Stomach smooth muscle (tissue), 2 donors: ENCODE measurements around the gene CRACDL.

ENCODE experiments used
- H3K27ac ChIP-seq: one replicate; pipeline ENCODE4 v1.7.0; 2013; ENCODE audit warnings: mild to moderate bottlenecking, low read length, inconsistent platforms
- H3K27me3 ChIP-seq, 2 donors: one replicate each; pipeline ENCODE4 v1.7.0; 2013; ENCODE audit warnings: low read length in 2 of 2; ENCODE audit not compliant: insufficient read depth in 2 of 2, control insufficient read depth in 1 of 2
- H3K36me3 ChIP-seq, 2 donors: one replicate each; pipeline ENCODE4 v1.7.0; 2013; ENCODE audit warnings: low read length in 2 of 2; ENCODE audit not compliant: control insufficient read depth in 2 of 2, insufficient read depth in 2 of 2
- H3K4me1 ChIP-seq: one replicate; pipeline ENCODE4 v1.7.0; 2013; ENCODE audit warnings: low read length; ENCODE audit not compliant: control insufficient read depth, insufficient read depth
- H3K4me3 ChIP-seq, 2 donors: one replicate each; pipeline ENCODE4 v1.7.0; 2013; ENCODE audit warnings: low read length in 2 of 2
- H3K9ac ChIP-seq, 2 donors: one replicate each; pipeline ENCODE4 v1.7.0; 2013; ENCODE audit warnings: low read length in 2 of 2, mild to moderate bottlenecking in 1 of 2
- H3K9me3 ChIP-seq, 2 donors: one replicate each; pipeline ENCODE4 v1.7.0; 2013; ENCODE audit warnings: low read length in 2 of 2; ENCODE audit not compliant: control insufficient read depth in 2 of 2
- donor health status: healthy.
- donor health status: Pancreatic carcinoma.

CRACDL gene

GRCh38 chr2:98800330-98801064 is 135.5 kb downstream of the CRACDL start:
- no peaks in the 10 kb centered on the region for H3K36me3 ChIP-seq
- no peaks in the 10 kb centered on the region for H3K27me3 ChIP-seq
- H3K4me1 ChIP-seq, result peaks cover 2% of the 10 kb centered on the region
- H3K9me3 ChIP-seq, result no peaks in the 10 kb centered on the region
- H3K9ac ChIP-seq, result no peak overlapping the region
- H3K4me3 ChIP-seq, result no peak overlapping the region
- H3K27ac ChIP-seq, result no peak overlapping the region

- no peaks in the 10 kb centered on the region for H3K27me3 ChIP-seq
- H3K36me3 ChIP-seq, result no peaks in the 10 kb centered on the region
- H3K9ac ChIP-seq, result no peak overlapping the region
- no peak overlapping the region for H3K27ac ChIP-seq
- no peak overlapping the region for H3K4me3 ChIP-seq
- no peaks in the 10 kb centered on the region for H3K4me1 ChIP-seq
- no peaks in the 10 kb centered on the region for H3K9me3 ChIP-seq
Observed at GRCh38 chr2:98799375-98800329, 136.4 kb downstream of the CRACDL start.

DNA sequence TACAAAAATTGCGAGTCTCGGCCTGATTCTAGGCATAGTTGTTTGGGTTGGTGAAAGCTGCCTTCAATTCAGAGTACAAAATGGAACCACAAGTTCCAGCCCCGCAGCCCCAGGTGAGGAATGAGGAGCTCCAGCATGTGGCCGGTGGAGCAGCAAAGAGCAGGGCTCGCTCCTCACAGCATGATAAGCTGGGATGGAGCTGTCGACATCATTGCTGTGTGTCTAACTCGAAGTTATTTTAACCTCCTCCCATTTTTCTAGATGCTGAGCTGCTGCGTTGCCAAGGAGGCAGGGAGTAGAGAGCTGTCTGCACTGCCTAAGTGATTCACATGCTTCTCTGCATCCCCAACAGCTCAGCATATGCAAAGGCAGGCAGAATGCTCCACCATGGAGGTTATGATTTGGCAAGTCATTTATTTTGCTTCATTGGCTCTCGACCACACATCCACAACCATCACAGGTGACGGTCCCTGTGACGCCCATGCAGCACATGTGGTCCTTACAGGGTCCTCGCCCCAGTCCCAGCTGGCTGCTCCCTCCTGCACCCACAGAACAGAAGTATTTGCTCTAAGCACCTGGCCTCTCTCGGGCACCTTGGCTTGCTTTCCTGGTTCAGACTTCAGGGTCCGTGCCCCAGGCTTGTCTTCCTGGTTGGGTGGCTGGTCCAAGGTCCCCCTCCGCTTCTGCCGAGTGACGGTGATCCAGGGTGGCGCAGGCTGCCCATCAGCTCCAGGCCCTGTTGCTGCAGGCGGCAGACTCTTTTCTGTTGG is 139.1 kb downstream of the CRACDL start:
- Histone ChIP-seq H3K4me3 (no peak overlapping the region), H3K27me3 (no peaks in the 10 kb centered on the region), H3K27ac (no peak overlapping the region), H3K4me1 (no peaks in the 10 kb centered on the region), H3K9me3 (no peaks in the 10 kb centered on the region), H3K36me3 (no peaks in the 10 kb centered on the region), H3K9ac (no peak overlapping the region)

DNA sequence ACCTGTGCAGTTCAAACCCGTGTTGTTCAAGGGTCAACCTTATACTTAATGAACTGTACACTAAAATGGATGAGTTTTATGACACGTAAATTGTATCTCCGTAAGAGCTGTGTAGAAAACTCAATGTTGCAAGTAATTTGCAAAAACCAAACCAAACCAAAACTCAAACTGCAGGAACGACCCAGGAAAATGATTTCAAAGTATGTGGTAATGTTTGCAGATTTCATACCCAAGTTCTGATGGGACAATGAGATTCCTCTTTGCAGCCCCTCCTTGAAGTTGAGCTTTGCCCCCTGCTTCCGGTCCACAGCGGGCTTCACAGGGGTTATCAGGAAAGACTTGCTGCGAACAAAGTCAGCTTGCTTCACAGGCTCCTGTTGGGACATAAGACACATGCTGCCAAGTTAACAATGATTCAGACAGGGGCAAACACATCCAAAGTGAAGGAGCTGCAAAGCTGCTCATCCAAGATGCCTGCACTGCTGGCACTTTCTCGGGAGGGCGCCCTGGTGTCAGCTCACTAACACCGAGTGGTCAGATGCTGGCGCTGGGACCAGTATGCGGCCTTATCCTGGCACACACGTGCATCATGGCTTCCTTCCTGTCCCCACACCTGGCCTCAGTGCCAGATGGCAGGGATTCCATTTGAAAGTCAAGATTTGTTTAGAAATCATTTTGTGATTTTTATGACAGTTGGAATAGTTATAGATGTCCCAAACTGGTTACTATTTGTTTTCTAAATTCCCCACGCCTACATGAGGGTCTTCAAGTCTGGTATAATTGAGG is 139.9 kb downstream of the CRACDL start:
- Histone ChIP-seq H3K9me3 (no peaks in the 10 kb centered on the region), H3K4me3 (no peak overlapping the region), H3K27me3 (no peaks in the 10 kb centered on the region), H3K27ac (no peak overlapping the region), H3K9ac (no peak overlapping the region), H3K4me1 (no peaks in the 10 kb centered on the region), H3K36me3 (no peaks in the 10 kb centered on the region)

GRCh38 chr2:98793897-98794830 is 141.9 kb downstream of the CRACDL start:
- H3K4me3 ChIP-seq, result no peak overlapping the region
- H3K9me3 ChIP-seq, result no peaks in the 10 kb centered on the region
- H3K9ac ChIP-seq, result no peak overlapping the region
- H3K36me3 ChIP-seq, result no peaks in the 10 kb centered on the region
- H3K4me1 ChIP-seq, result no peaks in the 10 kb centered on the region
- no peak overlapping the region for H3K27ac ChIP-seq
- no peaks in the 10 kb centered on the region for H3K27me3 ChIP-seq

- Histone ChIP-seq H3K27ac (no peak overlapping the region), H3K36me3 (no peaks in the 10 kb centered on the region), H3K4me3 (no peak overlapping the region), H3K4me1 (no peaks in the 10 kb centered on the region), H3K9ac (no peak overlapping the region), H3K27me3 (no peaks in the 10 kb centered on the region), H3K9me3 (no peaks in the 10 kb centered on the region)
Observed at GRCh38 chr2:98793275-98793674, 142.8 kb downstream of the CRACDL start.

DNA sequence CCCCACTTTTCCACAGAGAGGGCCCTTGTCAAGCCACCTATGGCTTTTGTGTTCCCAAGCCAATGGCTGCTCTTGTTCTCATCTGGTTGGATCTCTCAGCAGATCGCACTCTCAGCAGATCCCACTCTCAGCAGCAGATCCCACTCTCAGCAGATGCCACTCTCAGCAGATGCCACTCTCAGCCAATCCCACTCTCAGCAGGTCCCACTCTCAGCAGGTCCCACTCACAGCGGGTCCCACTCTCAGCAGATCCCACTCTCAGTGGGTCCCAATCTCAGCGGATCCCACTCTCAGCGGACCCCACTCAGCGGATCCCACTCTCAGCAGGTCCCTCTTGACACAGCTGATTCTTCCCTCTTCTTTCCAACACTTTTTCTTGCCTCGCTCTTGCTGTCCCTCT is 145.8 kb downstream of the CRACDL start:
- no peak overlapping the region for H3K9ac ChIP-seq
- no peak overlapping the region for H3K27ac ChIP-seq
- H3K4me3 ChIP-seq, result no peak overlapping the region
- no peaks in the 10 kb centered on the region for H3K36me3 ChIP-seq
- H3K27me3 ChIP-seq, result no peaks in the 10 kb centered on the region
- no peaks in the 10 kb centered on the region for H3K4me1 ChIP-seq
- no peaks in the 10 kb centered on the region for H3K9me3 ChIP-seq

DNA sequence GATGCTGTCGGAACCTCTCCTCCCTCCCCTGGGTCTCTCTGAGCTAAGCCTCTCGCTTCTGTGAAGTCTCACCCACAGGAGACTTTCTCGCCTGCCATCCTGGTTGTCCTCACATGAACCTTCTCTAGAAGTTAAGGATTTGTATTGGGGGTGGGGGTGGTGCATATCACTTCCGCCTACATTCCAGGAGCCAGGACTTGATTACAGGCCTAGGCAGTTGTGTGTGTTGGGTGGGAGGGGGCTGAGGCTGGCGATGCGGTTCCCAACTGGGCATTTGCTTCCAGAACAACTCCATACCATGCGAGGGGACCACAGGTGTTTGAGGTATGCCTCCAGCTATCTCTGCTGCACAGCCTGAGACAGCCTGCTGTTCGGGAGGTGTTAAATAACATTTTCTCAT is 148.3 kb downstream of the CRACDL start:
- Histone ChIP-seq H3K9ac (no peak overlapping the region), H3K4me1 (no peaks in the 10 kb centered on the region), H3K27me3 (no peaks in the 10 kb centered on the region), H3K27ac (no peak overlapping the region), H3K4me3 (no peak overlapping the region), H3K36me3 (no peaks in the 10 kb centered on the region), H3K9me3 (no peaks in the 10 kb centered on the region)

DNA sequence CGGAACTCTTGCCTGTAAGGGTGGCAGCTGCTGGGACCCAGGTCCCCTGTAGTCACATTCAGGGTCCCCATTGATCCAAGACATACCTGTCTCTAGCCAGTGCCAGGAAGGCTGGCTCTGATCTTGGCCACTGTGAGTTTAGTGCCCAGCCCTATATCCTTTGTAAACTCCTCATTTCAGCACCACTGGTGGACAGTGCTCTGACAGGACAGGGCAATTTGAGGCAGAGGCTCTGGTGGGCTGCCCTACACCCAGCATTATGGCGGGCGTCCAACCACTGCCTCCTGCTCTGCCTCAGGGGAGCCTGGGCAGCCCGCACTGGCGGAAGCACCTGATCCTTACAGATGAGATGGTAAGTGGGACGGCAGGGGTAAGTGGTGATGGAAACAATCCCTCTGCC is 149.8 kb downstream of the CRACDL start:
- Histone ChIP-seq H3K36me3 (no peaks in the 10 kb centered on the region), H3K9me3 (no peaks in the 10 kb centered on the region)

More for the DNA sequence above, 149.8 kb downstream of the CRACDL start:
- Histone ChIP-seq H3K4me3 (no peak overlapping the region), H3K27me3 (no peaks in the 10 kb centered on the region), H3K9ac (no peak overlapping the region), H3K27ac (no peak overlapping the region), H3K4me1 (no peaks in the 10 kb centered on the region)
